Mammary epithelial cell (primary cell): ENCODE data around the gene DOCK1.

Source experiments
- CTCF ChIP-seq, 2 donors: IDR thresholded peaks in 1 of 2; conservative IDR thresholded peaks in 1 of 2; 2 replicates each; pipeline ENCODE4 v1.5.1; 2011 to 2012; ENCODE audit warnings: inconsistent platforms in 2 of 2, low read length in 2 of 2, mild to moderate bottlenecking in 2 of 2, control low read depth in 1 of 2, low read depth in 1 of 2; ENCODE audit not compliant: insufficient read depth in 1 of 2; ENCODE audit errors: extremely low read depth in 1 of 2
- EZH2 ChIP-seq: IDR thresholded peaks from 2 replicates; pipeline ENCODE4 v1.6.1; 2012; ENCODE audit warnings: low read length, inconsistent platforms, borderline replicate concordance

DNA sequence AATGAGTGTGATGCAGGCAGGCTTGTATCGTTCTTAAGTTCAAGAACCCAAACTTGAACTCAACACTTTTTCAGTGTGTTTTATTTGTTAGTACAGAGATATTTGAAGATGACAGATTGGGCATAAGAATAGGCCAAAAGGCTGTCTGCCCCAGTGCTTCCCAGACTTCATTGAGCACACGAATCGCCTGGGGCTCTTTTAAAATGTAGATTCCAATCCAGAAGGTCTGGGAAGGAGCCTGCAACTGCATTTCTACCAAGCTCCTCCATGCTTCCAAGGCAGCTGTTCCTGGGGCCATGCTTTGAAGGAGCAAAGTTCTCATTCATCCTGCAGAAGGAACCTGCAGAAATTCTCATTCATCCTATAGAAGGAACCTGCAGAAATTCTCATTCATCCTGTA lies 405.7 kb downstream of the DOCK1 start:
- TF ChIP-seq EZH2 (no peak), CTCF (conservative IDR thresholded peaks at IDR 0.05 in 1 of 2, IDR thresholded peaks at IDR 0.05 in 1 of 2; ENCODE audit: extremely low read depth in 1 of 2, insufficient read depth in 1 of 2, low read depth in 1 of 2, low read length in 2 of 2) (no peak)
